GDM1 (cell line): ENCODE data around the gene STAC3.

ENCODE experiments used
- DNase-seq: peaks from one replicate; lab custom pipeline; 2025; lab: John Stamatoyannopoulos, UW

STAC3 gene

DNA sequence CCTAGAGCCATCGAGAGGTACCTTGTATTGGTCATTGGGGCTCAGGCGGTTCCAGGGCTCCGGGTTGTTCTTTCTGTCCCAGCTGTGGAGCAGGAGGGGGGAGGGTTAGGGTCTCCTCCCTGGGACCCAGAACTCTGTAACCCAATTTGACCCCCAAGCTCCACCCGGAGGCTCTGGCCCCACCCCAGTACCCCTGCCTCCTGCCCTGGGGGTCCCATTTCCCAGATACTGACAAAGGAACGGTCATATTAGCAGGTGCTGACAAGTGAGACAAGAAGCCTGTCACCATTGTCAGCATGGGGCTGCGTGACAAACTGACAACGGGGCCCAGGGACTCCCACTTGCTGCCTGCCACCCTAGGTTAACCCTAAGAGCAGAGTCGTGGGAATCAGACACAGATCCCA lies 15.3 kb downstream of the STAC3 start:
- no peak for DNase-seq

DNA sequence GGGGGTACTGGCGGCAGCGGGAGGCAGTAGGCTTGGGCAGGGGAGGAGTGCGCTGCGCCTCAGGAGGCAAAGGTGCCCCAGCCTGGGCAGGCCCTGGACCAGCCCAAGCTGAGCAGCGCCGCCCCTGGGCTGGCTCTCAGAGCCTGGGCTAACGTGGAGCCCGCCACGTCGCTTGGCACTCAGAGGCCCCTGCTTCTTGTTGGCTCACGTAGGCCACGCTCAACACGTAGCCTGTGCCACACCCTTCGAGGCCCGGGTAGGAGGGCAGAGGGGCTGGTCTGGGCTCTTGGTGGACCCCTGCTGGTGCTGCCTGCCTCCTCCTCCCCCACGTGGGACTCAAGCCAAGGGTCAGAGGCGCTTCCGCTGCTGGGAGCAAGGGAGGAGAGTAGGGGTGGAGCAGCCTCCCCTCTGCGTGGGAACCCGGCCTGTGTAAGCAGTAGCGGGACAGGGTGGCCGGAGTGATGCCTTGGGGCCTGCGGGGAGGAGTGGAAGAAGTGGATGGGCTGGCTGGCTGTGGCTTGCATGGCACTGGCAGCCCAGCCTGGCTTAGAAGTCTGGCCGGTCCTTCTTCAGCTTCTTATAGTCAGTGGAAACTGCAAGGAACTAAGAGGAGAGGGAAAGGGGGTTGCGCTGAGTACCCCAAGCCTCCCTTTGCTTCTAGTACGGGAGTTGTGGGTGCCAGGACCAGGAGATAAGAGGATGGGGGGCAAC lies 15.8 kb downstream of the STAC3 start:
- no peak for DNase-seq

DNA sequence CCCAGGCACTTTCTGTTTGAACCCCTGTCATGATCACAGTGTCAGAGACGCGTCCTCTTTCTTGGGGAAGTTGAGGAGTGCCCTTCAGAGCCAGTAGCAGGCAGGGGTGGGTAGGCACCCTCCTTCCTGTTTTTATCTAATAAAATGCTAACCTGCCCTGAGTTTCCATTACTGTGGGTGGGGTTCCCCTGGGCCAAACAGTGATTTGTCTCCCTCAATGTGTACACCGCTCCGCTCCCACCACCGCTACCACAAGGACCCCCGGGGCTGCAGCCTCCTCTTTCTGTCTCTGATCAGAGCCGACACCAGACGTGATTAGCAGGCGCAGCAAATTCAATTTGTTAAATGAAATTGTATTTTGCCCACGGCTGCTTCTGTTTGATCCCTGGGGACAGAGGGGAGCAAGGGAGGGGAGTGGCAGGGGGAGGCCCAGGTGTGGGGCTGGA lies 16.4 kb downstream of the STAC3 start:
- no peak for DNase-seq

DNA sequence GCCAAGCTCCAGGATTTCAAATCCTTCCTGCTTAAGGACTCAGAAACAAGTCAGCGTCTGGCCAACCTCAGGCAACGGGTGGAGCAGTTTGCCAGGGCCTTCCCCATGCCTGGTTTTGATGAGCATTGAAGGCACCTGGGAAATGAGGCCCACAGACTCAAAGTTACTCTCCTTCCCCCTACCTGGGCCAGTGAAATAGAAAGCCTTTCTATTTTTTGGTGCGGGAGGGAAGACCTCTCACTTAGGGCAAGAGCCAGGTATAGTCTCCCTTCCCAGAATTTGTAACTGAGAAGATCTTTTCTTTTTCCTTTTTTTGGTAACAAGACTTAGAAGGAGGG lies 16.8 kb downstream of the STAC3 start:
- no peak for DNase-seq

DNA sequence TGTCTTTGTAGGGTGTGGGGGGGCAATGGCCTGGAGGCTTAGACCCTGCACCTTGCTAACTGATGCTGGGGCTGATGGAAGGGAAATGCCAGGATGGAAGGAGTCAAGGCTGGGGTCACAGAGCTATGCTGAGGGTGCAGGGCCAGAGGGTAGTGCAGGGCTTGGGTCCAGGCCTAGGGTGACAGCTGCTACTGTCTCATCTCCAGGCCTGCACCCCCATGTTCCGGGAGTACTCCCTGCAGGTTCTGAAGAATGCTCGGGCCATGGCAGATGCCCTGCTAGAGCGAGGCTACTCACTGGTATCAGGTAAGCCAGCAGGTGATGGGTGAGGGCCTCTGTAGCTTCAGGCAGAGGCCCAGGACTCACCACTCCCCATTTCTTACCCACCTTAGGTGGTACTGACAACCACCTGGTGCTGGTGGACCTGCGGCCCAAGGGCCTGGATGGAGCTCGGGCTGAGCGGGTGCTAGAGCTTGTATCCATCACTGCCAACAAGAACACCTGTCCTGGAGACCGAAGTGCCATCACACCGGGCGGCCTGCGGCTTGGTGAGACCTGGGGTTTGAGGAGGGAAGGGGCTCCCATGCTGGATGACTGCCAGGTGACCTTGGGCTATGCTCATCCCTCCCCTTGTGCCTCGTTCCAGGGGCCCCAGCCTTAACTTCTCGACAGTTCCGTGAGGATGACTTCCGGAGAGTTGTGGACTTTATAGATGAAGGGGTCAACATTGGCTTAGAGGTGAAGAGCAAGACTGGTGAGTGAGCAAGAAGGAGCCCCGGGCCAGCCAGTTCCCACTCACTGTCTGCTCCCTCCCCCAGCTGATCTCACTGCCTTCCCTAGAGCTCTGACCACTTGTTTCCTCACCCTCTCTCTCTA lies 17.4 kb downstream of the STAC3 start:
- no peak for DNase-seq

DNA sequence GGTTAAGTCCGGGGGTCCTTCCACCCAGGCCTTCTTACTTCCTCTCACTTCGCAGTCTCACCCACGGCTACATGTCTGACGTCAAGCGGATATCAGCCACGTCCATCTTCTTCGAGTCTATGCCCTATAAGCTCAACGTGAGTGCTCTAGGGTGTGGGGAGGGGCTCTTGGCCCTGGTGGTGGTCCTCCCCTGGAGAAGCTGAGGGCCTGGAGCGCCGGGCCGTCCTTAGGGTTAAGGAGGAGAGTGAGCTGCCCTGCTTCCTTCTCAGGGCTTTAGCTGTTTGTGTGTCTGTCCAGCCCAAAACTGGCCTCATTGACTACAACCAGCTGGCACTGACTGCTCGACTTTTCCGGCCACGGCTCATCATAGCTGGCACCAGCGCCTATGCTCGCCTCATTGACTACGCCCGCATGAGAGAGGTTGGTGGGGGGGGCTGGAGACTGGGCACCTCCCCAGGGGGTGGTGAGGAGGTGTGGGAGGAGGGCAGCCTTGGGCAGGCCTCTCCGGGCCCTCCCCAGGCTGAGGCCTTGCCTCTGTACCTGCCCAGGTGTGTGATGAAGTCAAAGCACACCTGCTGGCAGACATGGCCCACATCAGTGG lies 18.7 kb downstream of the STAC3 start:
- no peak for DNase-seq

DNA sequence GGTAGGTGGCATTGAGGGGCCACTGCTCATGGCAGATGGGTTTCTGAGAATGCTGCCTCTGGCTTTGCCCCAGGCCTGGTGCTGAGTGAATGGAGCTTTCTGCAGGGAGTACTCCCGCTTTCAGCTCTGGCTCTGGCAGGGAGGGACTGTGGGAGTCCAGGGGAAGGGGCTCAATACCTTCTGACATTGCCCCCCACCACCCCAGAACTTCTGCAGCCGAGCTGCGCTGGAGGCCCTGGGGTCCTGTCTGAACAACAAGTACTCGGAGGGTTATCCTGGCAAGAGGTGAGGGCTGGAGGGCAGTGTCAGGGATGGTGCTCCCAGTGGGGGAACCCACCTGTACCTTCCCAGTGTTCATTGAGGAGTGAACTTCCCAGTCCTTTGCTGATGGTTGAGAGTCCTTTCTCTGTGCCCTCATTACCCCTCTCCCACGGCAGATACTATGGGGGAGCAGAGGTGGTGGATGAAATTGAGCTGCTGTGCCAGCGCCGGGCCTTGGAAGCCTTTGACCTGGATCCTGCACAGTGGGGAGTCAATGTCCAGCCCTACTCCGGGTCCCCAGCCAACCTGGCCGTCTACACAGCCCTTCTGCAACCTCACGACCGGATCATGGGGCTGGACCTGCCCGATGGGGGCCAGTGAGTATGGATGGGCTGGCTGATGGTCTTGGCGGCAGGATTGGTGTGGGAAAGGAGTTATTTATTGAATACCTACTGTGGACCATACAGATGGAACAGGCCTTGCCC lies 19.5 kb downstream of the STAC3 start:
- no peak for DNase-seq

DNA sequence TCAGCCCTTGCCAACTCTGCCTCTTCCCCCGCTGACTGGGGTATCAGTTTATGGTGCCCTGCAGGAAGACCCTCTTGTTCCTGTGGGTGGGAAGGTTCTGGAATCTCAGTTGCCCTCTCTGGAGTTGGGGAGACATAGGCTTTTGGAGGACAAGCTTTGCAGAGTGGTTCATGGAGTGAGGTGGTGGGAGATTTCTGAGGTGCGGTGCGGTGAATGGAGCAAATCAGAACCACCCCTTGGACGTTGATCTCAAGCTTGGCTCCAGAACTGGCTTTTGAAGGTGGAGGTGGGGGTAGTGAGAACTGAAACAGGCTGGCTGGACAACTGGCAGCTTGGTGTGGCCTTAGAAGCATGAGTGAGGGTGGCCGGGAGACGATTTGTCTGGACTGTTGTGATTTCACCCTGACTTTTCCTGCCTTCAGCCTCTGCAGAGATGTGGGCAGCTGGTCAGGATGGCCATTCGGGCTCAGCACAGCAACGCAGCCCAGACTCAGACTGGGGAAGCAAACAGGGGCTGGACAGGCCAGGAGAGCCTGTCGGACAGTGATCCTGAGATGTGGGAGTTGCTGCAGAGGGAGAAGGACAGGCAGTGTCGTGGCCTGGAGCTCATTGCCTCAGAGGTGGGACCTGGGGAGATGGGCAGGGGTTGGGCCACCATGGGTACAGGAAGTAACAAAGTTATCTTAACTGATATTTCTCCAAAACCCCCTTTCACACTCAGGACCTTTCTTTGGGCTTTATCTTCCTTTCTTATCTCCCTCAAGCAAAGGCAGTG lies 20.4 kb downstream of the STAC3 start:
- no peak for DNase-seq

DNA sequence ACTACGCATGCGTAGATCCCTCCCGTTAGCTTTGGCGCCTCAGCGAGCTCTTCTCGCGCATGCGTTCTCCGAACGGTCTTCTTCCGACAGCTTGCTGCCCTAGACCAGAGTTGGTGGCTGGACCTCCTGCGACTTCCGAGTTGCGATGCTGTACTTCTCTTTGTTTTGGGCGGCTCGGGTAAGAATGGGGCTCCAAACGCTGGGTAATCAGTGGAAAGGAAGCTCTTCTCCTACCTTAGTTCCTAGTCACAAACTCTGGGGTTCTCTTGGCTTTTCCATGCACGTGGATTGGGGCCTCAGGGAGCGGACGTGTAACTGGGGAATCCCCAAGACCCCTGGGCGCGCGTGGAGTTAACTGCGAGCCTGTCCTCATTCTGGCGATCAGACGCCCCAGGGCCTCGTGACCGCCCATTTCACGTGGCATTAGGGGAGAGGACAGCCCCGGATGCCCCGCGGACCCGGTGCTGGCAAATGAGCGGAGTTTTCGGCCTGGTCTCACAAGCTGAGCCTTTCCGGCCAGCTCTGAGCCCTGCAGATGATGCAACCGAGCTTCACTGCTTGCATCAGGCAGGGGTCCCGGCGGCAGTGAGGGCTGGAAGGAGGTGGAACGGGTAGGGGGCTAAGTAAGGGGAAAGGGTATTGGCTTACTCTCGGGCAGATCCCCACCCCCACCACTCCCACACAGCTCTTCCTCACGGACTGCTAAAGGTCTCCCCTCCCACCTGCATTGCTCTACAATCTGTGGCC lies 21.2 kb downstream of the STAC3 start, which contains the start of gene SHMT2:
Gene SHMT2, plus strand, starts transcription at position 78 of the 747 bp plus-strand sequence. Its CDS starts 68 bp downstream, at position 146.
- DNase-seq, result peak; percentile 87

DNA sequence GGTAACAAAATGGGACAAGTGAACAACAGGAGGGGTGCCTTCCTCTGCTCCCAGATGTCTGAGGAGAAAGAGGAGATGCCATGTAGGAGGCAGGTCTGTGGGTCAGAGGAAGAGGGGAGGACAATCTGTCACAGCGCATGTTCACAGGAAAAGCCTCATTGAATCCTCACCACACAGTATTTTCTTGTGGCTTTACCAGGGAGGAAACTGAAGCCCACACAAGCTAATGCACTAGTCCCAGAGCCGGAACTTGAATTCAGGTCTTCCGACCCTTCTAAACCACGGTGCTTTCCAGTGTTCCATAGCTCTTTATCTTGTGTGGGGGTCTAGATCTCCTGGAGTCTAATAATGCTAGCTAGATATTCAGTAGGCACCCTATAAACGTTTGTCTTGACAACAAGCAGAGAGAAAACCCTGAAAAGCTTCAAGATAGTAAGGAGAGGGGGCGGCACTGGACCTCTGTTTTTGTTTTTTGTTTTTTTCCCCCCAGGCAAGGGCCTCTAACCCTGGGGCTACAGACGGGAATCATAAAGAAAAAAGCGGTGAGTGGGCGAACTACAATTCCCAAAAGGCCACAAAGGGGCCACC lies 21.8 kb downstream of the STAC3 start:
- DNase-seq, result peak; percentile 61

DNA sequence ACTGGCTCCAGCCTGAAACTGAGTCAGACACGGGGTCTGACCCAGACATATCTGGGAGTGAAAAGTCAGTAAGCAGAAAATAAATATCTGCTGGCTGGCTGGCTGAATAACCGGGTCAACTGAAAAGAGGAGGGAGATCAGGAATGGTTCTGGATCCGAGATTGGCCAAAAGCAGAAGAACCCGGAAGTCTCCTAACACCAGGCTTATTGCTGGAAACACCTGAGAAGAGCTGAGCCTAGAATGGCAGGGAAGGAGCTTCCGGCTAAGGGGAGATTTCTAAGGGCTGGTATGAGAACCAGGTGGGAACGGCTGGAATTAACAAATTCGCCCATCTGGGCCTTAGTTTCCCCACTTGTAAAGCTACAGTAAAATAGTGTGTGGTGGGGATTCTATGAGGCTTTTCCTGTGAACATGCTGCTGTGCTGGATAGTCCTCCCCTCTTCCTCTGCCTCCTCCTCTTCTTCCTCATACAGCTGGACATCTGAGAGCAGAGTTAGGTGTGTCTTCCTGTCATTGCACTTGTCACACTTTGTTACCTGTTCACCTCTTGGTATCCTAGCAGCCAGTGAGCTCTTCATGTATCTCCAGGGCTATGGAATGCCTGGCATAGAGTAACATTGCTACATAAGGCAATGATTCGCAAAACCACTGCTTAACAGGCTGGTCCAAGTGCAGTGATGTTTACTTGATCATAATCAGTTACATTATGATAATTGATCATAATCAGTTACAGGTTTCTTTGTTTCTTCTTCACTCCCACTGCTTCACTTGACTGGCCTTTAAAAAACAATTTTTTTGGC lies 23.5 kb downstream of the STAC3 start:
- no peak for DNase-seq

DNA sequence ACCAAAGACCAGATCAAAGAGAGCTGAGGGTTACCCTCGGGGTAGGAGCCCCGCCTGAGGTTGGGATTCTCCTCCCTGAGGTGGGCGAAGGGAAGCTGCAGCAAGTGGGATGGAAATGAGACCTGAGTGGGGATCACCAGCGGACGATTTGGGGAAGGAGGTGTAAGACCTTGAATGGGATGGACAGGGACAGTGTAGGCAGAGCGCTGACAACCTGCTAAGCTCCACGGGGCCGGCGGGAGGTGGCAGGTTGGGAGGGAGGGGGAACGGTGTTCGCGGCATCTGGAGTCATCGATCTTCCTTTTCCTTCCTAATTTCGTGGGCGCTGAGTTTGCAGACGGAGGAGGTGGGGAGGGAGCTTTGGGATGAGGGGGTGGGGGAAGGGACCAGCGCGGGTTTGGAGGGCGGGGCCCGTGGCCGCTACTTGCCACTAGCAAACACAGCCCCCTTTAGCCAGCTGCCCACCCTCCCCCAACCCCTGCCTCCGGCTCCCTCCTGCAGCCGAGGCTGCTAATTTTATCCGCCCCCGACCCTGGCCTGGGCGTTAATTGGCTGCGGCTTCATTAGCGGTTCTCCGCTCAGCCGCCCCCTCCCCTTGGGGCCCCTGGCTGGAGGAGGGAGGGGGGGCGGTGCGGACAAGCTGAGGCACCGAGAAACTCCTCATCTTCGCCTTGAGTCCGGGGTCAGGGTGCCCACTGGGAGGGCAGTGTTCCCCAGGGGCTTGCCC lies 24.2 kb downstream of the STAC3 start:
- no peak for DNase-seq

DNA sequence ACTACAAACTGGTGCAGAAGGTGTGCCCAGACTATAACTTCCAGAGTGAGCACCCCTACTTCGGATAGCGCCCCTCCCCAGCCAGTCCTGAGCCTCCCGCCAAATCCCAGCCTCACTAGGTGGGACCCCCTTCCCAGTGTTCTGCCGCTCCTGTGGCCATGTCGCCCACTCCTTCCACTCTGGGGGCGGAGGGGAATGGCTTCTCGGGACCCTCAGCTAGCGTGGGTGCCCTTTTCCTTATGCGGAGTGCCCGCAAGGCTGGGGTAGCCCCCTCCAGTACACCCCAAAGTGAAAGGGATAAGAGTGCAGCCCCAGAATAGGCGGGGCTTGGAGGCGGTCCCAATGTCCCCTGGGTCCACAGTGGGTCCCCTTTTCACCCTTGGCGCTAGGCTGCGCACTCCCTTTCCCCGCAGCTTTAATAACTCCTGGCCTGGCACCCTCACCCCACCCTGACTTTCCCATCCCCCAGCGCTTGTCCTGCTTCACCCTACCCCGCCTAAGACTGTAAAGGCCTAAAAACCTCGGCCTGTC lies 25.2 kb downstream of the STAC3 start:
- no peak for DNase-seq

DNA sequence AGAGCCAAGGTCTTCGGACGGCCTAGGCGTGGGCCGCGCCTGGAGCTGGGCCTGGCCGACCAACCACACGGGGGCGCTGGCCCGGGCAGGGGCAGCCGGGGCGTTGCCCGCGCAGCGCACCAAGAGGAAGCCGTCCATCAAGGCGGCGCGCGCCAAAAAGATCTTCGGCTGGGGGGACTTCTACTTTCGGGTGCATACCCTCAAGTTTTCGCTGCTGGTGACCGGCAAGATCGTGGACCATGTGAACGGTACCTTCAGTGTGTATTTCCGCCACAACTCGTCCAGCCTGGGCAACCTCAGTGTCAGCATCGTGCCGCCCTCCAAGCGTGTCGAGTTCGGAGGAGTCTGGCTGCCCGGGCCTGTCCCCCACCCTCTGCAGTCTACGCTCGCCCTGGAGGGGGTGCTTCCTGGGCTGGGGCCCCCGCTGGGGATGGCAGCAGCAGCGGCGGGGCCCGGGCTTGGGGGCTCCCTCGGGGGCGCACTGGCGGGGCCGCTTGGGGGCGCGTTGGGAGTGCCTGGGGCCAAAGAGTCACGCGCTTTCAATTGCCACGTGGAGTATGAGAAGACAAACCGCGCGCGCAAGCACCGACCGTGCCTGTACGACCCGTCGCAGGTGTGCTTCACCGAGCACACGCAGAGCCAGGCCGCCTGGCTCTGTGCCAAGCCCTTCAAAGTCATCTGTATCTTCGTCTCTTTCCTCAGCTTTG lies 25.9 kb downstream of the STAC3 start:
- no peak for DNase-seq

DNA sequence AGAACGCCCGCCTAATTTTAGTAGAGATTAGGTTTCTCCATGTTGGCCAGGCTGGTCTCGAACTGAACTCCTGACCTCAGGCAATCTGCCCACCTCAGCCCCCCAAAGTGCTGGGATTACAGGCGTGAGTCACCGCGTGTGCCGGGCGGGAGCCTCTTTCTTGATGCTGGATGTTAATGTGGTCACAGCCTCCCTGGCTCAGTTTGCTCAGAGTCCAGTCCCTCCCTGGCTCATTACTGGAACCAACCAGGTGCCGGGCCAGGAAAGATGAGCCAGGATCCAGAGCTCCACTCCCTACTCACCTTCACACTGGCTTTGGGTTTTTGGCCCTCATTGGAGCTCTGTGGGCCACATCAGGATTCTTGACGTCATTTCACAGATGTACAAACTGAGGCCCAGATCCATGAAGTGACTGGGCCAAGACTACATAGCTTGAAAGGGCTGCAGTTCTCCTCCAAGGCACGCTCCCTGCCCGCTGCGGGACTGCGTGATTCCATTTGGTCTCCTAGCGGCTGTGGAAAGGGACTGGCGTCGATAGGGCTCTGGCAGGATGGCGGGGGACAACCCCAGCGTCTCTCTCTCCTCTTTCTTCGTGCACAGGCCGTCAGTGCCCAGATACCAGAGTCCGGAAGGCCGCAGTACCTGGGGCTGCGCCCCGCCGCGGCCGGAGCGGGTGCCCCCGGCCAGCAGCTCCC lies 26.6 kb downstream of the STAC3 start:
- DNase-seq, result no peak

DNA sequence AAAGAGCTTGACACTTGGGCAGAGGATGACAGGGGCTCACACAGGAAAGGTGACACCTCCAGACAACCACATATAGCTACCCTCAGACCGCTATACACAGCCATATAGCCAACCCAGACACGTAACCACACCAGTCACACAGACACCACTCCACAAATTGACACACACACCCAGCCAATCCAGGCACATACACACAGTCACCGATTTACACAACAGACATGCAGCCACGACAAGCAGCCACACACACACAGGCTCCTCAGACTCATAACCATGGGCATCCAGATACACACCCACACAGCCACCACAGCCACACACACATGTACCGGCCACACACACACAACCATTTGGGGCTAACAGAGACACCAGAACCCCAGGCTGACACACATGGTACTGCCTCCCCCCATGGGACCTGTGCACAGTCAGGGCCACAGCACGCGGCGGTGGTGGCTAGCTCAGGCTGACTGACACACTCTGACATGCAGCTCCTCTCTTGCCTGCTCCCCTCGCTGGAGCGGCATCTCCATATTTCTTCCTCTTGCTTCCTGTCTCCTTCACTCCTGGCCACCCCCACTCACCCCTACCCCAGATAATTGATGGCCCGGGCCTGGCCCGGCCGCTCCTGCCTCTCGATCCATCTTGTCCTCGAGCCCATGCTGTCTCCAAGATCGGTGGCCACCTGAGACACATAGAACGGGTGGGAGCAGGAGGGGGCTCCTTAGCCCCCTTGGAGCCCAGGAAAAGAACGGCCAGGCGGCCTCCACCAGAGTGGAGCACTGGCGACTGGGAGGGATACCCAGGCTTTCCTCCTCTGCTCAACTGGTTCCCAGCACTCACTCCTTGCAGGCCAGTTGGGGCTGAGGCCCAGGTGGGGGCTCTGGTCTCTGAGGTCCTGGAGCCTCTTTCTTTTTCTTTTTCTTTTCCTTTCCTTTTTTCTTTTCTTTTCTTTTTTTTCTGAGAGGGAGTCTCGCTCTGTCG lies 27.5 kb downstream of the STAC3 start:
- no peak for DNase-seq
